GM12878 (cell line): Measurements from ENCODE around the gene PIGB. TPM values are rescaled to one million over a fixed set of nuclear protein-coding genes. Genes with fewer than 3 reads are reported as not detected.

Experiments
- ATAC-seq: fragments of 200-7000 bp; cut with Tn5 transposase; 3 replicates; pipeline ENCODE4 v1.9.1; 2020; ENCODE audit warnings: mild to moderate bottlenecking, moderate library complexity
- BruUV-seq: library from RNA; stranded (reverse); fragments of 400-500 nt; replicated peaks from 2 replicates; lab custom pipeline; 2021; lab: Mats Ljungman, UMichigan
- CTCF ChIA-PET: fragments of 300-600 bp; sonication (Branson Sonifier 250); formaldehyde crosslinking; extraction: SDS; loops from one replicate; lab custom pipeline; 2021; ENCODE audit warnings: inconsistent platforms; lab: Yijun Ruan, JAX
- POLR2A ChIA-PET: fragments of 350-600 bp; formaldehyde crosslinking; extraction: SDS; loops from one replicate; lab custom pipeline; 2021; ENCODE audit warnings: inconsistent platforms; lab: Charles Lee
- RAD21 ChIA-PET: fragments of 300-600 bp; sonication (Branson Sonifier 250); formaldehyde crosslinking; loops from one replicate; lab custom pipeline; 2023; ENCODE audit warnings: antibody characterized with exemption; ENCODE audit not compliant: unreplicated experiment; lab: Charles Lee
- SMC1A ChIA-PET: fragments of 300-600 bp; sonication (Branson Sonifier 250); formaldehyde crosslinking; loops from one replicate; lab custom pipeline; 2023; ENCODE audit not compliant: unreplicated experiment, uncharacterized antibody; lab: Charles Lee
- DNase-seq: peaks from one replicate; pipeline ENCODE4 v3.0.0-alpha.2; 2011; ENCODE audit warnings: low read depth, low spot score
- FAIRE-seq: peaks from 3 replicates; lab custom pipeline; 2011; peaks lifted over from hg19 to GRCh38; lab: Jason Lieb, UNC
- H2AFZ ChIP-seq: 2 replicates; pipeline ENCODE4 v1.6.0; 2011; ENCODE audit warnings: low read depth, low read length, control low read depth; ENCODE audit not compliant: control insufficient read depth
- H3K27ac ChIP-seq: 2 replicates; pipeline ENCODE4 v1.5.1; 2011; ENCODE audit warnings: control low read depth; ENCODE audit not compliant: control insufficient read depth, insufficient read depth
- H3K27me3 ChIP-seq, 2 experiments: replicated peaks in 1 of 2; 2 replicates each; pipeline versions ENCODE4 v1.6.0 to v1.6.1; 2011; ENCODE audit warnings: low read length in 1 of 2; ENCODE audit not compliant: control insufficient read depth in 2 of 2, insufficient read depth in 2 of 2
- H3K36me3 ChIP-seq, 2 experiments: 2 replicates each; pipeline ENCODE4 v1.5.1; 2011; ENCODE audit warnings: low read length in 1 of 2; ENCODE audit not compliant: control insufficient read depth in 2 of 2, insufficient read depth in 2 of 2
- H3K4me1 ChIP-seq: 2 replicates; pipeline ENCODE4 v1.6.1; 2011; ENCODE audit warnings: mild to moderate bottlenecking, low read length, moderate library complexity, mixed read lengths; ENCODE audit not compliant: control insufficient read depth, insufficient read depth
- H3K4me2 ChIP-seq: 2 replicates; pipeline ENCODE4 v1.6.0; 2011; ENCODE audit warnings: control low read depth; ENCODE audit not compliant: control insufficient read depth, insufficient read depth
- H3K4me3 ChIP-seq: fragments of 200-600 bp; sonication (generic); 2 replicates; pipeline ENCODE4 v1.5.1; 2016
- H3K79me2 ChIP-seq: 2 replicates; pipeline ENCODE4 v1.6.0; 2011; ENCODE audit warnings: low read length; ENCODE audit not compliant: control insufficient read depth, insufficient read depth
- H3K9ac ChIP-seq: 2 replicates; pipeline ENCODE4 v1.8.0; 2011; ENCODE audit warnings: low read length, control low read depth, mixed read lengths; ENCODE audit not compliant: control insufficient read depth, insufficient read depth
- H3K9me3 ChIP-seq: replicated peaks from 3 replicates; pipeline ENCODE4 v1.5.1; 2011; ENCODE audit warnings: mild to moderate bottlenecking, low read length; ENCODE audit not compliant: control insufficient read depth, insufficient read depth
- H4K20me1 ChIP-seq: 2 replicates; pipeline ENCODE4 v1.6.0; 2011; ENCODE audit not compliant: control insufficient read depth, insufficient read depth
- BCL3 ChIP-seq: IDR thresholded peaks from 2 replicates; pipeline ENCODE4 v1.6.1; 2011; ENCODE audit warnings: borderline replicate concordance, low read depth, mild to moderate bottlenecking, moderate library complexity, low read length; ENCODE audit not compliant: insufficient read depth, poor library complexity, severe bottlenecking
- CBX5 ChIP-seq: sonication (generic); IDR thresholded peaks from 2 replicates; pipeline ENCODE4 v1.6.1; 2016; ENCODE audit warnings: low read depth, moderate library complexity, mild to moderate bottlenecking, inconsistent platforms
- EED ChIP-seq: sonication (generic); IDR thresholded peaks from 2 replicates; pipeline ENCODE4 v1.6.1; 2016; ENCODE audit warnings: antibody characterized with exemption, low read depth
- FOS ChIP-seq: IDR thresholded peaks from 3 replicates; pipeline ENCODE4 v1.6.1; 2011; ENCODE audit warnings: borderline replicate concordance; ENCODE audit not compliant: insufficient read length; ENCODE audit errors: extremely low read depth
- JUND ChIP-seq: IDR thresholded peaks from 2 replicates; pipeline ENCODE4 v1.6.1; 2012; ENCODE audit warnings: low read depth, mild to moderate bottlenecking, low read length, improper control_type of control experiment, moderate library complexity
- MXI1 ChIP-seq: fragments of 150-350 bp; IDR thresholded peaks from 2 replicates; pipeline ENCODE4 v1.6.1; 2011; ENCODE audit warnings: low read depth, mild to moderate bottlenecking, inconsistent platforms, low read length, improper control_type of control experiment
- NFIC ChIP-seq: IDR thresholded peaks from 2 replicates; pipeline ENCODE4 v1.6.1; 2012; ENCODE audit warnings: low read depth, mild to moderate bottlenecking, inconsistent platforms, low read length, moderate library complexity
- RELA ChIP-seq: fragments of 450-650 bp; IDR thresholded peaks from 2 replicates; pipeline ENCODE4 v1.8.0; 2014; ENCODE audit warnings: borderline replicate concordance; ENCODE audit not compliant: partially characterized antibody
- REST ChIP-seq: IDR thresholded peaks from 2 replicates; pipeline ENCODE4 v1.6.1; 2012; ENCODE audit warnings: mild to moderate bottlenecking, low read depth, low read length
- SREBF1 ChIP-seq: IDR thresholded peaks from 2 replicates; pipeline ENCODE4 v1.6.1; 2012; ENCODE audit warnings: mild to moderate bottlenecking, low read length
- YBX1 ChIP-seq: fragments of 450-650 bp; IDR thresholded peaks from 2 replicates; pipeline ENCODE4 v1.6.1; 2016; ENCODE audit warnings: antibody characterized with exemption
- YY1 ChIP-seq: IDR thresholded peaks from 2 replicates; pipeline ENCODE4 v1.6.1; 2011; ENCODE audit warnings: low read depth, mild to moderate bottlenecking, low read length
- ZBTB33 ChIP-seq: fragments of 450-650 bp; IDR thresholded peaks from 2 replicates; pipeline ENCODE4 v1.6.1; 2017; ENCODE audit warnings: mild to moderate bottlenecking
- ZNF207 ChIP-seq: fragments of 450-650 bp; IDR thresholded peaks from 2 replicates; pipeline ENCODE4 v1.6.1; 2014; ENCODE audit warnings: antibody characterized with exemption, mild to moderate bottlenecking, borderline replicate concordance
- WGBS: methylation state at CpG from one replicate; pipeline ENCODE4 v1.1.6; 2016; ENCODE audit warnings: low lambda C conversion rate; ENCODE audit not compliant: insufficient replicate concordance, insufficient coverage; ENCODE audit errors: missing lambda C conversion rate; 5-methylcytosine and 5-hydroxymethylcytosine counted together
- in situ Hi-C: fragments of 300-500 bp; cut with MboI; formaldehyde crosslinking; loops from 9 replicates; pipeline ENCODE4 v1.14.3; 2018; ENCODE audit warnings: mixed read lengths
- intact Hi-C: fragments of 100-400 bp; cut with micrococcal nuclease; formaldehyde crosslinking; loops from one replicate; pipeline ENCODE4 v1.14.2; 2022; ENCODE audit not compliant: unreplicated experiment
- polyA plus RNA-seq, 11 experiments: library from polyadenylated mRNA; depleted of rRNA in 4 of 11; unstranded in 6 of 11; stranded (reverse) in 5 of 11; fragments of >200 nt; fragmentation: Nextera tagmentation in 4 of 11; fragmentation: Illumina TruSeq in 1 of 11; extraction: Ambion mirVana in 4 of 11; extraction: Trizol in 1 of 11; gene quantifications; 1 replicate in 1 of 11; 2 replicates in 10 of 11; pipeline versions ENCODE4 v1.2.1 to v1.2.3, GENCODE V29; 2011 to 2016; ENCODE audit warnings: inconsistent platforms in 2 of 11, missing spikeins in 2 of 11, low read depth in 1 of 11
- total RNA-seq, 4 experiments: library from RNA; depleted of rRNA in 3 of 4; stranded (reverse); fragments of >200 nt in 3 of 4; fragmentation: Illumina TruSeq in 1 of 4; extraction: Trizol in 1 of 4; gene quantifications; 2 replicates each; pipeline versions ENCODE4 v1.2.1 to v1.2.3, GENCODE V29; 2013 to 2021

PIGB gene
- total and polyA plus RNA-seq, 10 of the 15 experiments (the other 5 are each of a cell fraction or from before 2014, with no cell fraction given): 17.9 to 46.0 (median 25.2) TPM

GRCh38 chr15:55361048-55361447 is 42.0 kb downstream of the PIGB start (continued):
- TF ChIP-seq SREBF1 (no peak), ZBTB33 (no peak), NFIC (no peak)

GRCh38 chr15:55362641-55363040 is 43.6 kb downstream of the PIGB start:
- BruUV-seq: no TSS peak
- TF ChIP-seq JUND: no peak
- no peak for TF ChIP-seq BCL3
- TF ChIP-seq CBX5: no peak
- TF ChIP-seq YBX1: no peak
- TF ChIP-seq EED: no peak
- TF ChIP-seq FOS: no peak
- no peak for TF ChIP-seq REST
- no peak for TF ChIP-seq ZNF207
- no peak for TF ChIP-seq MXI1
- no peak for TF ChIP-seq RELA
- TF ChIP-seq YY1: no peak
- Histone ChIP-seq H3K9ac (no peak overlapping the region), H3K9me3 (no peaks in the 10 kb centered on the region), H3K27ac (no peak overlapping the region), H3K36me3 (no peaks in the 10 kb centered on the region; a peak in 1 of 4 replicates), H3K79me2 (no peaks in the 10 kb centered on the region), H3K4me2 (no peak overlapping the region), H2AFZ (no peak overlapping the region), H3K27me3 (no peaks in the 10 kb centered on the region), H3K4me3 (no peak overlapping the region), H3K4me1 (no peaks in the 10 kb centered on the region), H4K20me1 (no peaks in the 10 kb centered on the region)
- intact Hi-C loops: no loop called here
- CTCF ChIA-PET: no interaction called here
- RAD21 ChIA-PET: no interaction called here
- in situ Hi-C loops: no loop called here
- ATAC-seq (no peak), DNase-seq (no peak), FAIRE-seq (no peak)
- POLR2A ChIA-PET: no interaction called here
- WGBS: 100% methylated on average over 2 of the region's 2 CpGs
- SMC1A ChIA-PET: interaction anchor here (1.4 kb wide), 1 partner anchor 77 kb away, joined by 3 read pairs; no protein-coding TSS in a partner anchor
